ENCODE results near the gene RAPSN. TPM values are rescaled to one million over a fixed set of nuclear protein-coding genes. Genes with fewer than 3 reads are reported as not detected.

RAPSN gene
- total and polyA plus RNA-seq, 2 of the 8 experiments (the other 6 are each of a cell fraction or from before 2014, with no cell fraction given): 0.06 to 0.34 TPM

GRCh38 chr11:47447906-47448305, 1.0 kb downstream of the RAPSN start (continued):
- TF ChIP-seq CHD7 (IDR thresholded peaks at IDR 0.05; ENCODE audit: insufficient replicate concordance, low read length) (no peak), JUN (IDR thresholded peaks at IDR 0.05; ENCODE audit: low read depth, low read length) (no peak)
